G401.6 (cell line): Measurements from ENCODE around the gene CTSO.

Source experiments
- FAIRE-seq: peaks from 2 replicates; lab custom pipeline; 2012; peaks lifted over from hg19 to GRCh38; lab: Jason Lieb, UNC

The CTSO gene

DNA sequence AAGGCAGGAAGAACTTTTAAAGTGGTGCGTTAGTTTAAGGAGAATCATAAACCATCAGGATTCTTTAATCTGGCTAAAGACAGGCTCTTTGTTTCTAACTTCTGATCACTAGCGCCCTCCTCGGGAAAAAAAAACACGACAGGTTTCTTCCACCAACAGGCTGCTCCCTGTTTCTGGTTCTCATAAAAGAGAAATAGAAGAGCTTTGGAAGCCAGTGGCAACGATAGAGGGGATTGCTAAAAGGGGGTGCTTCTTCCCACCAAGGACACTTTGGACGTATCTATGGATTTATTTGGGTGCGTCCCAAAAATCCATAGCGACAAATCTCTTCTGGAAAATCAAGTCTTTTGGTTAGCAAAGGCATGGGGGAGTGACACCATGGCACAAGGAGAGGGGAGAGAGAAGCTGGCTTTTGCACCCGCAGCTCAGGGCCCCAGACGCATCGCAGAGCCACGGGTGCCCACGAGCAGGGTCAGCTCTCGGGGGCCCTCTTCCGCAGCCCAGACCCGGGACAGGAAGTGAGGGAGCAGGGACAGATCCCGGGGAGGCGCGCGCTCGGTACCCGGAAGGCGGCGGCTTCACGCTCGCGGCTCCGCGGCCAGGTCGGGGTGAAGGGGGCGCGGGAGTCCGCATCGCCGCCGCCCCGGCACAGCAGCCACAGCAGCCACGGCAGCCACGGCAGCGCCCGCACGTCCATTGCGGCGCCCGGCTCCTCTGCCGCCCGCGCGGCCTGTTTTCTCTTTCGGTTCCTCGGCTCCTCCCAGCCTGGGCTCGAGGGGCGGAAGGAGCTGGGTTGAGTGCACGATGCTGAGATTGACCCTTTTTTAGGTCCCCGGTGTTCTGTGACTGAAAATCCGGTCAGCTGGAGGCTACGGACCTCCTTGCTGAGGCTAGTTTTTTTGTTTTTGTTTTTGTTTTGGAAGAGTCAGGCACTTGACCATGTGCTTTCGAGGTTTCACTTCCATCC is at the start of gene CTSO:
Gene CTSO, minus strand, starts transcription at position 716 of the 967 bp plus-strand sequence. Its CDS starts 19 bp downstream, at position 697.
- no peak for FAIRE-seq

- FAIRE-seq: no peak
These were observed 46.8 kb upstream of the CTSO start for GRCh38 chr4:156000491-156000890.

DNA sequence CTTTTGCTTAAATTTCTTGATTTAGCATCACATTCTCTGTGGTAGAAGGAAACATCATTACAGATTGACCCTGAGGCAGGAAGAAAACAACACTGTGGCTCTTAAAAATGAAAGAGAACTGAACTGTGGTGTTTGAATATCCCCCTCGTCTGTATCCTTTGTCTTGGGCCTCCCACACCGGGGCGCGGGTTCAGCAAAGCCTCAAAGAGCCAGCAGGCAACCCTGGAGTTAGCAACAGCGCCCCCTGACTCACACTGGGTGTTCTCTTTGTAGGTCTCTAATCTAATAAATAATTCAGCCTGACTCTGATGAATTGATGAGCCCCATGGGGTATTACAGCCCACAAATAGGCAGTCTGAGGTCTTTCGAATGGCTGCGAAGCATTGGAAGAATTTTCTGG is 46.1 kb upstream of the CTSO start:
- FAIRE-seq: no peak

DNA sequence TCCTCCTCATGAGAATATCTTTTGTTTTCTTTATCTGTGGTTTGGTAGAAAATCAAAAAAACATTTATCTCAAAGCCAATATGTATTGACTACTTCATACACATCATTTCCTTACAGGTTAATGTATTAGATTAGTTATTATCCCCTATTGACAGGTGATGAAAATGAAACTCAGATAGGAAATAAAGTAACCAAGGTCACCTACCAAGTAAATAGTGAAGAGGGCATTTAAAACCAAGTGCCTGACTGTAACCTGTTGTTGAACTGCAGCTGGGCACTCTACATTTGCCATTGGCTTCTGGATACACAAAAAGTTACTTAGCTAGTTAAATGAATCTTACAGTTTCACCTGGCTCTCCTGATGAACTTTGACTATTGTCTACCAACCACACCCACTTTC is 41.4 kb upstream of the CTSO start:
- no peak for FAIRE-seq

GRCh38 chr4:155984106-155984797 is 30.6 kb upstream of the CTSO start:
- FAIRE-seq: no peak

- no peak for FAIRE-seq
These were observed 29.2 kb upstream of the CTSO start for GRCh38 chr4:155982736-155983385.

GRCh38 chr4:155978810-155979209 is 25.1 kb upstream of the CTSO start:
- FAIRE-seq: no peak

DNA sequence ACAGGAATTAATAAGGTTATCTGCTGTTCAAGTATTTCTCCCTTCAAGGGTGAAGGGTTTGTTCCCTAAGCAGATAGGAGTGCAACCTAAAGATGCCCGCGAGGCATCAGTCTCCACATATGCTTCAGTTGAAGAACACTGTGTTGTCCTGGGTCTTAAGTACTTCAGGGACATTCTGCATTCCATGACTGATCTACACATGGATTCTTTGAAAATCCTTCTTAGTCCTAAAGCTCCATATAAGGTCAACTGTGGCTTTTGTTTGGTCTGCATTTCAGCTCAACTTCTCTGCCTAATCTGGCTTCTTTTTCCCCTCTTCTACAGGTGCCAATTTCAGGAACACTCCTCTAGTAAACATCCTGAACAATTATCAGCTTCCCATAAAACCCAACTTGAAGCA is 21.8 kb upstream of the CTSO start:
- FAIRE-seq: no peak

- no peak for FAIRE-seq
These were observed 21.3 kb upstream of the CTSO start for GRCh38 chr4:155974996-155975395.

DNA sequence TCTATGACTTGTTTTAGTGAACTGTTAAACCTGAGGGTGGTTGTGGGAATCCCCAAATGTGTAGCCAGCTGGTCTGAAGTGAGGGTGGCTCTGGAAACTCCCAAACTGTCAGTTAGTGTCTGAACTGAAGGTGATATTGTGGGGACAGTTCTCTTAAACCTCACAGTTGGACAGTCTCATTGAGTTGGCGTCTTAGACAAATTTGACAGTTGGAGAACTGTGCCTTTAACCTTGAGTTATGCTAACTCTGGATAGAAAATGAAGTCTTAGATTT is 20.7 kb upstream of the CTSO start:
- no peak for FAIRE-seq

- FAIRE-seq: no peak
These were observed 20.2 kb upstream of the CTSO start for GRCh38 chr4:155973639-155974475.

- FAIRE-seq: no peak
These were observed 18.4 kb upstream of the CTSO start for GRCh38 chr4:155972098-155972497.

- no peak for FAIRE-seq
These were observed 13.2 kb upstream of the CTSO start for GRCh38 chr4:155966731-155967395.

- no peak for FAIRE-seq
These were observed 12.5 kb upstream of the CTSO start for GRCh38 chr4:155966171-155966570.

DNA sequence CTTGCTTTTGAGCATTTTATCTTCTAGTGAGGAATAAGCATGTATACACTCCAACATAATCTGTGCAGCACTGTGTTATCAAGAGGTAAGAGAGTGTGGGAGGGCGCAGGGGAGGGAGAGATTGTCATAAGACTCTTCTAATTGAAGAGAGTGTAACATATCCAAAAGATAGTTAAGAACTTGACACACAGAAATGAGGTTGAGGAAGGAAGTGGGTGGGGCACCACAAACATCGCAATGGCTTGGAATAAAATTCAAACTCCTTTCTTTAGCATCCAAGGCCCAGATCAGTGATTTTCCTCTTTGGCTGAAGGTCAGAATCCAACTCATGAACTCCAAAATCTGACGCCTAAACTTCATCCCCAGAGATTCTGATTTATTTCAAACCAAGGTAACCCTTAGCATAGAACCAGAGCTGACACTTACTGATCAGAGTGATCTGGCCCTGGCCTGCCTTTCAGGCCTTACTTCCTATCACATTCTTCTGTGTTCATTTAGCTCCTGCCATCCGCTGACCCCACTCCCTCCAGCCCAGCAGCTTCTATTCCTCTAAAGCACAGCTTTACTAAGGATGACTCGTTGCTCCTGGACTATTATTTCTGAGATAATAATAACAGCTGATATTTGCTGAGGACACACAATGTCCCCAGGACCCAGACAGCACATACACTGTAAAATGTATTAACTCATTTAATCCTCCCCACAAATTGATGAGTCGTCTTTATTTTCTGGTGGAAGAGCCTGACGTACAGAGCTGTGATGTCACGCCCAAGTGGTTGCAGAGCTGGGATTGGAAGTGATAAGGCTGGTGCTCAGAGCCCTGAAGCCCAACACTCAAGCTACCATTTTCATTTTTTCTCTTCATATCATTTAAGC is 10.6 kb upstream of the CTSO start:
- no peak for FAIRE-seq

- FAIRE-seq: no peak
These were observed 9.1 kb upstream of the CTSO start for GRCh38 chr4:155962767-155963166.

DNA sequence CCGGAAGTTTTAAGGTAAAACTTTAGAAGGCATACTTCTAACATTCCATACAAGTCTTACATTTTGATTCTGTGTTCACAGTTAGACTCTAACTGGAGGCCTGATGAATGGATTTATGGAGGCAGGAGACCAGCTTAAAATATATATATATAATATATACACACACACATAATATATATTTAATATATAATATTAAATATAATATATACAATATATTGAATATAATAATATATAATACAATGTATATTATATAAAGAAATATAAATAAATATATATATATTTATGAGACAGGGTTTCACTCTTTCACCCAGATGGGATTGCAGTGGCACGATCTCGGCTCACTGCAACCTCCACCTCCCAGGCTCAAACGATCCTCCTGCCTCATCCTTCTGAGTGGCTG is 7.9 kb upstream of the CTSO start:
- FAIRE-seq: no peak

DNA sequence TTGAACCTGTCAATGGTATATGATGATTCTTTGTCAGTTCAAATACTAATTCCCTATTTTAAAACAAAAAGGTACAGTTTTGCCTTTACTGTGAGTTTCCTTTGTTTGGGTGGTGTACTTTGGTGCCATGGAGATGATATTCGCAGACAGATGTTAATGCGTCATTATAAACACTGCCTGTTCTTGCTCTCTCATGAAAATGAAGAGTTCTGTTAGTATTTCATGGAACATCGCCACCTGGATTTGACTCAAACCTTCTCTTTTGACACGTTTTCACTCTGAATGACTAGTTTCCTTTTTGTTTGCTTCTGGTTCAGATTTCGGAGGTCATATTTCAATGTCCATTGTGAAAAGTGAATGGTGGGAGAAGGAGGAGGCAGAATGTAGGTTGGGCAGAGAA is 6.9 kb upstream of the CTSO start:
- no peak for FAIRE-seq

DNA sequence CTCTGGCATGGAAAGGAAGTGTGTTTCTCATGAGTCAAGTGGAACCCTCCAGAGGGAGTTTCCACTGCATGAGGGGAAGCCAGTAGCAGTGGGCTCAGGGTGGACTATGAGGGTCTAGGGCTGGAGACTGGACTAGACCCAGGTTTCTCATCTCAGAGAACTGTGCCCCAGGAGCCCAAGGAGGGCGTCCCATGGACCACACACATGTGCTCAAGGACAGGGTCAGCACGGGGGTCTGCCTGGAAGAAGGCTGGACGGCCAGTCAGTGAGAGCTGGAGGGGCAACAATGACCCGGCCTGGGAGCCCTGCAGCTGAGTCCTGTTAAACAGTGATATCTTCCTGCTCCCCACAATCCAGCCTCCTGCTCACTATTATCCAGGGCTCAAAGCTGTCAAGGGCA is 5.8 kb upstream of the CTSO start:
- FAIRE-seq: no peak

DNA sequence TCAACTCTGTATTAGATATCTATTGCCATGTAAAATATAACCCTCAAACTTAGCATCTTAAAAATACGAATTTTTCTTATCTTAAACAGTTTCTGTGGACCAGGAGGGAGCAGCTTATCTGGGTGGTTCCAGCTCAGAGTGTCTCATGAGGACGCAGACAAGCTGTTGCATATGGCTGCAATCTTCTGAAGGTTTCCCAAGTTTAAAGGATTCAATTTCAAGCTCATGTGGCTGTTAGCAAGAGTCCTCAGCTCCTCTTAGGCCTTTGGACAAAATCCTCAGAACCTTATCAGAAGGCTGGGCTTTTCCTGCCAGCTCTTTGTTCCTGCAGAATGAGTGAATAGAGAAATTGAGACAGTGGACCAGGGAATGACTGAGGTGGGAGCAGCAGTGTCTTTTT is 2.8 kb upstream of the CTSO start:
- FAIRE-seq: no peak

DNA sequence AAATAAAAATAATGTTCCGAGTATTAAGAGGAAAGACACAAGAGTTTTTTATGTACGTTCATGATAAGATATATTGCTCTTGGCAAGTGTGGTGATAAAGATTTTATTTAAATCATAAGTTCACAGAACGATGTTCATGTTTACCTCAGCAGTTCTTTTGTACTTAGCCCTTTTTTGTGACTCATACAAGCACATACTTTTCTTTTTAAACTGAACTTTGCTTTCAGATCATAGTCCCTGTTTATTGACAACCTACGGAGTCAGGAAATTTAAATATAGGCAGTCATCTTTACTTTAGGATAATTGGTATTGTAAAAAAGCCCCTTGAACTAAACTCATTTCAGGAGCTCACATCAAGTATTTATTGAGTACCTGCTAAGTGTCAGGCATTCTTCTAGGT is 1.3 kb upstream of the CTSO start:
- FAIRE-seq: no peak
